H1 (cell line): Measurements from ENCODE around the gene CEP78. TPM values are rescaled to one million over a fixed set of nuclear protein-coding genes. Genes with fewer than 3 reads are reported as not detected.

Experiments used
- ASH2L ChIP-seq: fragments of 200-600, 300-600 bp; sonication (generic); IDR thresholded peaks from one replicate; pipeline ENCODE4 v1.7.1; 2017; ENCODE audit warnings: low read length
- BACH1 ChIP-seq: IDR thresholded peaks from 2 replicates; pipeline ENCODE4 v1.6.1; 2012; ENCODE audit warnings: low read length, improper control_type of control experiment
- BCL11A ChIP-seq, 2 experiments: IDR thresholded peaks; one replicate each; pipeline ENCODE4 v1.6.1; 2011; ENCODE audit warnings: low read depth in 2 of 2, low read length in 2 of 2, mild to moderate bottlenecking in 2 of 2
- CHD1 ChIP-seq: IDR thresholded peaks from 2 replicates; pipeline ENCODE4 v1.6.1; 2012; ENCODE audit warnings: low read depth, low read length, improper control_type of control experiment
- CTBP2 ChIP-seq: IDR thresholded peaks from 2 replicates; pipeline ENCODE4 v1.7.0; 2011; ENCODE audit warnings: borderline replicate concordance, mild to moderate bottlenecking, moderate library complexity, mixed read lengths, low read length; ENCODE audit not compliant: insufficient read depth, insufficient read length
- CTCF ChIP-seq, 3 experiments: IDR thresholded peaks; 1 replicate in 2 of 3; 2 replicates in 1 of 3; pipeline versions ENCODE4 v1.5.1 to v1.6.1; 2011; ENCODE audit warnings: low read length in 3 of 3, mild to moderate bottlenecking in 3 of 3, inconsistent platforms in 2 of 3, low read depth in 1 of 3, moderate library complexity in 1 of 3; ENCODE audit not compliant: insufficient read depth in 1 of 3; ENCODE audit errors: control extremely low read depth in 1 of 3
- FOSL1 ChIP-seq: IDR thresholded peaks from 2 replicates; pipeline ENCODE4 v1.6.1; 2011; ENCODE audit warnings: mild to moderate bottlenecking, low read depth, low read length, moderate library complexity; ENCODE audit not compliant: insufficient read depth
- HDAC2 ChIP-seq, 2 experiments: fragments of 300-600 bp in 1 of 2; sonication (generic) in 1 of 2; IDR thresholded peaks; 2 replicates each; pipeline ENCODE4 v1.6.1; 2011 to 2012; ENCODE audit warnings: low read depth in 2 of 2, low read length in 2 of 2, mild to moderate bottlenecking in 2 of 2, moderate library complexity in 2 of 2, borderline replicate concordance in 1 of 2, inconsistent platforms in 1 of 2
- JUND ChIP-seq: IDR thresholded peaks from 2 replicates; pipeline ENCODE4 v1.6.1; 2011; ENCODE audit warnings: mild to moderate bottlenecking, improper control_type of control experiment, low read length
- KDM4A ChIP-seq: IDR thresholded peaks from one replicate; pipeline ENCODE4 v1.7.1; 2012; ENCODE audit warnings: low read depth, mild to moderate bottlenecking, moderate library complexity, low read length, inconsistent platforms; ENCODE audit not compliant: severe bottlenecking
- PHF8 ChIP-seq: fragments of 200-600 bp; sonication (generic); conservative IDR thresholded peaks from 2 replicates; pipeline ENCODE4 v1.7.1; 2012; ENCODE audit warnings: low read depth, mild to moderate bottlenecking, inconsistent platforms, low read length, moderate library complexity
- RBBP5 ChIP-seq: IDR thresholded peaks from 2 replicates; pipeline ENCODE4 v1.7.1; 2012; ENCODE audit warnings: low read depth, mild to moderate bottlenecking, inconsistent platforms, low read length, moderate library complexity, borderline replicate concordance
- RNF2 ChIP-seq: fragments of 200-900, 300-1000 bp; sonication (generic); IDR thresholded peaks from 2 replicates; pipeline ENCODE4 v1.7.1; 2016; ENCODE audit warnings: borderline replicate concordance, low read depth, mild to moderate bottlenecking, antibody characterized with exemption, low read length; ENCODE audit not compliant: poor library complexity, severe bottlenecking; ENCODE audit errors: missing control alignments
- SIN3A ChIP-seq, 2 experiments: IDR thresholded peaks in 1 of 2; conservative IDR thresholded peaks in 1 of 2; 2 replicates each; pipeline ENCODE4 v1.6.1; 2011 to 2012; ENCODE audit warnings: low read length in 2 of 2, improper control_type of control experiment in 1 of 2, low read depth in 1 of 2, mild to moderate bottlenecking in 1 of 2
- SP2 ChIP-seq: IDR thresholded peaks from 2 replicates; pipeline ENCODE4 v1.6.1; 2012; ENCODE audit warnings: mild to moderate bottlenecking, low read length, inconsistent platforms
- SRF ChIP-seq: IDR thresholded peaks from 2 replicates; pipeline ENCODE4 v1.6.1; 2011; ENCODE audit warnings: mild to moderate bottlenecking, low read depth, low read length, moderate library complexity
- ZNF274 ChIP-seq: IDR thresholded peaks from 2 replicates; pipeline ENCODE4 v1.7.0; 2012; ENCODE audit warnings: low read length, borderline replicate concordance; ENCODE audit errors: extremely low read depth
- polyA plus RNA-seq, 7 experiments: library from polyadenylated mRNA; depleted of rRNA in 3 of 7; stranded (reverse) in 5 of 7; unstranded in 2 of 7; fragments of >200 nt in 5 of 7; fragments of 200-250 nt in 2 of 7; gene quantifications; 1 replicate in 5 of 7; 2 replicates in 1 of 7; 4 replicates in 1 of 7; pipeline versions ENCODE4 v1.2.1 to v1.2.3, GENCODE V29; 2011 to 2013; ENCODE audit warnings: missing spikeins in 2 of 7, mixed read lengths in 2 of 7
- total RNA-seq: library from RNA; stranded (reverse); fragmentation: NEBNext Ultra II Directional; extraction: Animal tissue kit (Norgen Biotek cat#: 25700); gene quantifications from 2 replicates; pipeline ENCODE4 v1.2.1, GENCODE V29; 2021
- TF ChIP-seq, protein P1 (sequence below): IDR thresholded peaks from 2 replicates; pipeline ENCODE4 v1.6.1; 2012; ENCODE audit warnings: low read length, inconsistent platforms

Gene CEP78
- total and polyA plus RNA-seq, 2 of the 8 experiments (the other 6 are each of a cell fraction or from before 2014, with no cell fraction given) = 10.3 to 40.9 TPM

GRCh38 chr9:78296893-78297671 is 61.2 kb downstream of the CEP78 start, which contains the start of gene PSAT1 (continued):
- TF ChIP-seq CTCF (IDR thresholded peaks at IDR 0.05; ENCODE audit: control extremely low read depth in 1 of 3, insufficient read depth in 1 of 3, low read depth in 1 of 3, low read length in 3 of 3) = no peak
- TF ChIP-seq PHF8 = peak; percentile 89
- TF ChIP-seq CTBP2 = no peak
- TF ChIP-seq SRF = no peak
- TF ChIP-seq FOSL1 = 0 out of 2 replicates have a peak, but pooled peaks have one; percentile 28
- peak in 1 of 2 experiments; percentile 19; a peak in 1 of 4 replicates for TF ChIP-seq SIN3A (conservative IDR thresholded peaks at IDR 0.05 in 1 of 2, IDR thresholded peaks at IDR 0.05 in 1 of 2; ENCODE audit: low read depth in 1 of 2, low read length in 2 of 2)
- peak; percentile 55; the same call in 1 of the 2 replicates for TF ChIP-seq BACH1
- peak; percentile 43 for TF ChIP-seq KDM4A
- peak; percentile 46; the same call in 1 of the 2 replicates for TF ChIP-seq RBBP5
- TF ChIP-seq SP2 = peak; percentile 47; the same call in 1 of the 2 replicates
- TF ChIP-seq CHD1 = peak; percentile 31
- TF ChIP-seq ZNF274 = no peak
- TF ChIP-seq ASH2L = peak; percentile 88
- TF ChIP-seq, protein P1, sequence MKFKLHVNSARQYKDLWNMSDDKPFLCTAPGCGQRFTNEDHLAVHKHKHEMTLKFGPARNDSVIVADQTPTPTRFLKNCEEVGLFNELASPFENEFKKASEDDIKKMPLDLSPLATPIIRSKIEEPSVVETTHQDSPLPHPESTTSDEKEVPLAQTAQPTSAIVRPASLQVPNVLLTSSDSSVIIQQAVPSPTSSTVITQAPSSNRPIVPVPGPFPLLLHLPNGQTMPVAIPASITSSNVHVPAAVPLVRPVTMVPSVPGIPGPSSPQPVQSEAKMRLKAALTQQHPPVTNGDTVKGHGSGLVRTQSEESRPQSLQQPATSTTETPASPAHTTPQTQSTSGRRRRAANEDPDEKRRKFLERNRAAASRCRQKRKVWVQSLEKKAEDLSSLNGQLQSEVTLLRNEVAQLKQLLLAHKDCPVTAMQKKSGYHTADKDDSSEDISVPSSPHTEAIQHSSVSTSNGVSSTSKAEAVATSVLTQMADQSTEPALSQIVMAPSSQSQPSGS = no peak
- TF ChIP-seq RNF2 = no peak
- TF ChIP-seq JUND = no peak
- no peak for TF ChIP-seq BCL11A (IDR thresholded peaks at IDR 0.05; ENCODE audit: low read depth in 2 of 2, low read length in 2 of 2)
- peak in 1 of 2 experiments; percentile 71; a peak in 1 of 4 replicates for TF ChIP-seq HDAC2 (IDR thresholded peaks at IDR 0.05; ENCODE audit: borderline replicate concordance in 1 of 2, low read depth in 2 of 2, low read length in 2 of 2)
